K562 (cell line): ENCODE data around the gene ENO3. TPM values are rescaled to one million over a fixed set of nuclear protein-coding genes. Genes with fewer than 3 reads are reported as not detected.

ENCODE experiments used
- CXXC5 ChIP-seq: fragments of 250-450 bp; sonication (Bioruptor Pico); IDR thresholded peaks from 2 replicates; pipeline ENCODE4 v1.8.0; 2022; ENCODE audit warnings: inconsistent platforms, mild to moderate bottlenecking, moderate library complexity
- EGR1 ChIP-seq: fragments of 450-650 bp; conservative IDR thresholded peaks from 2 replicates; pipeline ENCODE4 v1.6.1; 2017; ENCODE audit warnings: mild to moderate bottlenecking
- FIP1L1 ChIP-seq: fragments of 200-400 bp; formaldehyde crosslinking; IDR thresholded peaks from 2 replicates; pipeline ENCODE4 v1.6.1; 2018; ENCODE audit warnings: mild to moderate bottlenecking, low read depth, low read length; ENCODE audit not compliant: poor library complexity, severe bottlenecking
- GABPA ChIP-seq: fragments of 200-800 bp; sonication (Bioruptor generic); conservative IDR thresholded peaks from 2 replicates; pipeline ENCODE4 v1.6.1; 2016; ENCODE audit warnings: low read depth, missing genetic modification characterization, missing compliant biosample characterization
- HLTF ChIP-seq: fragments of 450-650 bp; IDR thresholded peaks from 2 replicates; pipeline ENCODE4 v1.6.1; 2016
- KHSRP ChIP-seq: fragments of 450-650 bp; IDR thresholded peaks from 2 replicates; pipeline ENCODE4 v1.6.1; 2017
- KLF13 ChIP-seq: fragments of 450-650 bp; IDR thresholded peaks from 2 replicates; pipeline ENCODE4 v1.6.1; 2016; ENCODE audit warnings: missing genetic modification characterization, low read depth, mild to moderate bottlenecking, missing compliant biosample characterization, moderate library complexity, borderline replicate concordance
- MCM2 ChIP-seq: fragments of 450-650 bp; IDR thresholded peaks from 2 replicates; pipeline ENCODE4 v1.6.1; 2017; ENCODE audit warnings: low read depth, mild to moderate bottlenecking
- RBM22 ChIP-seq: fragments of 200-400 bp; formaldehyde crosslinking; IDR thresholded peaks from 2 replicates; pipeline ENCODE4 v1.6.1; 2018; ENCODE audit warnings: low read length, low read depth; ENCODE audit not compliant: poor library complexity, severe bottlenecking
- SOX6 ChIP-seq: fragments of 450-650 bp; IDR thresholded peaks from 2 replicates; pipeline ENCODE4 v1.6.1; 2014; ENCODE audit warnings: mild to moderate bottlenecking
- ZNF124 ChIP-seq: sonication (generic); formaldehyde crosslinking; IDR thresholded peaks from 2 replicates; pipeline ENCODE4 v1.8.1; 2022; ENCODE audit warnings: missing genetic modification reagents
- ZNF232 ChIP-seq: sonication (generic); formaldehyde crosslinking; IDR thresholded peaks from 2 replicates; pipeline ENCODE4 v1.8.0; 2022; ENCODE audit warnings: mild to moderate bottlenecking, missing genetic modification reagents
- ZNF3 ChIP-seq: fragments of 250-450 bp; sonication (Bioruptor Pico); IDR thresholded peaks from 2 replicates; pipeline ENCODE4 v1.5.0; 2021; ENCODE audit warnings: mild to moderate bottlenecking, moderate library complexity
- polyA plus RNA-seq, 8 experiments: library from polyadenylated mRNA; depleted of rRNA in 4 of 8; stranded (reverse) in 5 of 8; unstranded in 3 of 8; fragments of >200 nt; fragmentation: Nextera tagmentation in 2 of 8; fragmentation: Illumina TruSeq in 1 of 8; extraction: Ambion mirVana in 2 of 8; extraction: Trizol in 1 of 8; gene quantifications; 2 replicates each; pipeline versions ENCODE4 v1.2.1 to v1.2.3, GENCODE V29; 2011 to 2014; ENCODE audit warnings: inconsistent platforms in 1 of 8, missing spikeins in 1 of 8
- total RNA-seq, 7 experiments: library from RNA; depleted of rRNA in 6 of 7; stranded (reverse); fragments of >200 nt in 6 of 7; fragmentation: Illumina TruSeq in 2 of 7; extraction: Trizol in 2 of 7; gene quantifications; 2 replicates each; pipeline versions ENCODE4 v1.2.1 to v1.2.3, GENCODE V29; 2011 to 2021; ENCODE audit warnings: low replicate concordance in 1 of 7
- TF ChIP-seq, protein P1 (sequence below): fragments of 450-650 bp; IDR thresholded peaks from 2 replicates; pipeline ENCODE4 v1.6.1; 2016; ENCODE audit warnings: borderline replicate concordance
- TF ChIP-seq, protein P2 (sequence below): fragments of 450-650 bp; conservative IDR thresholded peaks from 2 replicates; pipeline ENCODE4 v1.6.1; 2016; ENCODE audit warnings: missing genetic modification characterization, low read depth, mild to moderate bottlenecking, missing compliant biosample characterization, moderate library complexity
- TF ChIP-seq, protein P3 (sequence below): sonication (generic); formaldehyde crosslinking; IDR thresholded peaks from 2 replicates; pipeline ENCODE4 v1.8.0; 2022; ENCODE audit warnings: missing genetic modification reagents, mild to moderate bottlenecking, borderline replicate concordance
- TF ChIP-seq, protein P4 (sequence below), 2 experiments: fragments of 250-450 bp in 1 of 2; fragments of 450-650 bp in 1 of 2; sonication (Bioruptor Pico) in 1 of 2; IDR thresholded peaks; 2 replicates each; pipeline versions ENCODE4 v1.6.1 to v1.8.0; 2016 to 2021; ENCODE audit warnings: mild to moderate bottlenecking in 2 of 2, moderate library complexity in 2 of 2, missing compliant biosample characterization in 1 of 2, missing genetic modification characterization in 1 of 2

ENO3 gene
- total and polyA plus RNA-seq, 9 of the 15 experiments (the other 6 are each of a cell fraction or from before 2014, with no cell fraction given) = 5.7 to 17.2 (median 9.9) TPM

DNA sequence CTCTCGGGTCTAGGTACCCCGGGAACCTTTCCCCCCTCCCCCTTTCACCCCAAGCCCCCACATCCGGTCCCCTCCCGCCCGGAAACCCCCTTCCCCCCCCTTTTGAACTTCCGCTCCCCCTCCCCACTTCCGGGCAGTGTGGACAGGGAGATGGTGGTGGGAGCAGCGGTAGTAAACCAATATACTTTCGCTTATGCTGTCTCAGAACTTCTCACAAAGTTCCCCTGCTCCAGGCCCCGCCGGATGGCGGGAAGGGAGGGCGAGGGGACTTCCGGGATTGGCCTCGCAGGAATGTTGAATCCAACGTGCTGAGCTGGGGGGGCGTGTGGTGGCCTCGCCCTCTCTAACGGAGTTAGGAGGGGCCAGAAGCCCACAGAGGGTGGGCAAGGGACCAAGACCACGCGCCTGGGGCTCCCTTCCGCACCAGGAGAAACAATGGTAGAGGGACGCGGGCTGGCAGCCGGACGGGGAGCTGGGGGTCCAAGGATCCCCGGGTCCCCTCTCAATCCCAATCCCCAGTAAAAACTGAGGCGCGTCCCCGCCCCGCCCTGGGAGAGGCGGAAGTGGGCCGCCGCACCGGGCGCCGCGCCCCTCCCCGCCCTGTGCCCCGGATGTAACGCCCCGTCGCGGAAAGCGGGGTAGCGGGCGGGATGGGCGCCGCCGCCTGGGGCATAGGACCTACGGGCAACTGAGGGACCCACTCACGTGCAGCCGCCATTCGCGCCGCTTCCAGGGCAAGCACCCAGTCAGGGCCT is 3.3 kb upstream of the ENO3 start (continued):
- TF ChIP-seq FIP1L1 (peak; percentile 37), SOX6 (no peak), KLF13 (tag) (peak; percentile 65; the same call in 1 of the 2 replicates), GABPA (tag) (peak; percentile 91), MCM2 (no peak), ZNF3 (no peak), CXXC5 (peak; percentile 71), KHSRP (no peak), RBM22 (peak; percentile 91), ZNF232 (CRISPR knock-in tag) (no peak), ZNF124 (CRISPR knock-in tag) (no peak), EGR1 (0 out of 2 replicates have a peak, but pooled peaks have one; percentile 12), HLTF (no peak)
- TF ChIP-seq, protein P1, sequence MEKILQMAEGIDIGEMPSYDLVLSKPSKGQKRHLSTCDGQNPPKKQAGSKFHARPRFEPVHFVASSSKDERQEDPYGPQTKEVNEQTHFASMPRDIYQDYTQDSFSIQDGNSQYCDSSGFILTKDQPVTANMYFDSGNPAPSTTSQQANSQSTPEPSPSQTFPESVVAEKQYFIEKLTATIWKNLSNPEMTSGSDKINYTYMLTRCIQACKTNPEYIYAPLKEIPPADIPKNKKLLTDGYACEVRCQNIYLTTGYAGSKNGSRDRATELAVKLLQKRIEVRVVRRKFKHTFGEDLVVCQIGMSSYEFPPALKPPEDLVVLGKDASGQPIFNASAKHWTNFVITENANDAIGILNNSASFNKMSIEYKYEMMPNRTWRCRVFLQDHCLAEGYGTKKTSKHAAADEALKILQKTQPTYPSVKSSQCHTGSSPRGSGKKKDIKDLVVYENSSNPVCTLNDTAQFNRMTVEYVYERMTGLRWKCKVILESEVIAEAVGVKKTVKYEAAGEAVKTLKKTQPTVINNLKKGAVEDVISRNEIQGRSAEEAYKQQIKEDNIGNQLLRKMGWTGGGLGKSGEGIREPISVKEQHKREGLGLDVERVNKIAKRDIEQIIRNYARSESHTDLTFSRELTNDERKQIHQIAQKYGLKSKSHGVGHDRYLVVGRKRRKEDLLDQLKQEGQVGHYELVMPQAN = peak; percentile 32; the same call in 1 of the 2 replicates
- TF ChIP-seq, protein P2, sequence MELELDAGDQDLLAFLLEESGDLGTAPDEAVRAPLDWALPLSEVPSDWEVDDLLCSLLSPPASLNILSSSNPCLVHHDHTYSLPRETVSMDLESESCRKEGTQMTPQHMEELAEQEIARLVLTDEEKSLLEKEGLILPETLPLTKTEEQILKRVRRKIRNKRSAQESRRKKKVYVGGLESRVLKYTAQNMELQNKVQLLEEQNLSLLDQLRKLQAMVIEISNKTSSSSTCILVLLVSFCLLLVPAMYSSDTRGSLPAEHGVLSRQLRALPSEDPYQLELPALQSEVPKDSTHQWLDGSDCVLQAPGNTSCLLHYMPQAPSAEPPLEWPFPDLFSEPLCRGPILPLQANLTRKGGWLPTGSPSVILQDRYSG (tag) = no peak
- TF ChIP-seq, protein P3, sequence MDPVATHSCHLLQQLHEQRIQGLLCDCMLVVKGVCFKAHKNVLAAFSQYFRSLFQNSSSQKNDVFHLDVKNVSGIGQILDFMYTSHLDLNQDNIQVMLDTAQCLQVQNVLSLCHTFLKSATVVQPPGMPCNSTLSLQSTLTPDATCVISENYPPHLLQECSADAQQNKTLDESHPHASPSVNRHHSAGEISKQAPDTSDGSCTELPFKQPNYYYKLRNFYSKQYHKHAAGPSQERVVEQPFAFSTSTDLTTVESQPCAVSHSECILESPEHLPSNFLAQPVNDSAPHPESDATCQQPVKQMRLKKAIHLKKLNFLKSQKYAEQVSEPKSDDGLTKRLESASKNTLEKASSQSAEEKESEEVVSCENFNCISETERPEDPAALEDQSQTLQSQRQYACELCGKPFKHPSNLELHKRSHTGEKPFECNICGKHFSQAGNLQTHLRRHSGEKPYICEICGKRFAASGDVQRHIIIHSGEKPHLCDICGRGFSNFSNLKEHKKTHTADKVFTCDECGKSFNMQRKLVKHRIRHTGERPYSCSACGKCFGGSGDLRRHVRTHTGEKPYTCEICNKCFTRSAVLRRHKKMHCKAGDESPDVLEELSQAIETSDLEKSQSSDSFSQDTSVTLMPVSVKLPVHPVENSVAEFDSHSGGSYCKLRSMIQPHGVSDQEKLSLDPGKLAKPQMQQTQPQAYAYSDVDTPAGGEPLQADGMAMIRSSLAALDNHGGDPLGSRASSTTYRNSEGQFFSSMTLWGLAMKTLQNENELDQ (CRISPR knock-in tag) = no peak
- TF ChIP-seq, protein P4, sequence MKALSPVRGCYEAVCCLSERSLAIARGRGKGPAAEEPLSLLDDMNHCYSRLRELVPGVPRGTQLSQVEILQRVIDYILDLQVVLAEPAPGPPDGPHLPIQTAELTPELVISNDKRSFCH (CRISPR knock-in tag; IDR thresholded peaks at IDR 0.05) = no peak
- TF ChIP-seq, protein P4 (tag; IDR thresholded peaks at IDR 0.05) = no peak
